Endometrial microvascular endothelial cells (primary cell): Measurements from ENCODE around the gene SKOR1. TPM values are rescaled to one million over a fixed set of nuclear protein-coding genes. Genes with fewer than 3 reads are reported as not detected.

ENCODE experiments used
- in situ Hi-C: cut with HindIII; loops from 2 replicates; pipeline ENCODE4 v1.10.0; 2017; ENCODE audit warnings: low sequenced_read_pairs, low pct_unique_long_range_greater_than_20kb; ENCODE audit errors: inconsistent ontology term
- total RNA-seq: library from RNA; depleted of rRNA; stranded (reverse); fragments of >200 nt; gene quantifications from one replicate; pipeline ENCODE4 v1.2.3, GENCODE V29; 2015; ENCODE audit errors: inconsistent ontology term

Gene SKOR1
- total RNA-seq, 1 donor from 2014 or later = not detected

GRCh38 chr15:67794832-67795574, 30.3 kb upstream of the SKOR1 start:
- in situ Hi-C loops = no loop called here

- in situ Hi-C loops = no loop called here
Measured at GRCh38 chr15:67796196-67797127, 28.8 kb upstream of the SKOR1 start.

DNA sequence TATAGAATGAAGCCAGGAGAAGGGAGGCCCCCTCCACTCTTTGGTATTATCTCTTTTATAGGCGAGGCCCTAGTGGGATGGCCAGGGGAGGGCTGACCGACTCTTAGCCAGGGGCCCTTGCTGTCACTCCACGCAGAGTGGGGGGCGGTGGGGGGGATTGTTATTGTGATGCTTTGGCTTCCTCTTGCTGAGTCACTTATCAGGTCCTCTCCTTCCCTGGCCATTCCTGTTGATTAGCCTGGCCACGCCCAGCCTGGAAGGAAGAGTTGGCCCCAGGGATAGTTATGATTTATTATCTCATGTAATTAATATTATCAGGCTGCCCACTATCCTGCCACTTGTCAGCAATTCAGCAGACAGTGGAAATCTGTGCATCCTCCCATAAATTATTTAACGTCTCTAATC, 25.5 kb upstream of the SKOR1 start:
- in situ Hi-C loops = no loop called here

DNA sequence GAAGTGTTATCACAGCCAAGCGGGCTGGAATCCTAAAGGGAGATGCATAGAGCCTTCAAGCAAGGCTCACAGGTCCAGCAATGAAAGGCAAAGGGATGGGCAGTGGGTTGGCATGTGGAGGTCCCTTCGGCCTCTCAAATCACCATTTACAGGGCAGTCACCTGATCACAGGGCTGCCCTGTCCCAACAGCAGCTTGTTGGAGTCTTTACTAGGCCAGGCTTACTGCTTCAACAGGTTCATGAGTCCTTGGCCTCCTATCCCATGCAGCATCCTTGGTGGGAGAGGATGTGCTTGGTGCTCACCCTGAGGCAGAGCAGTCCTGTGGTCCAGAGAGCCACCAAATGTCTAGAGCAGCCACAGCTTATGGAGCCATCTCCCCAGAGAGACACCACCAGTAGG, 24.2 kb upstream of the SKOR1 start:
- in situ Hi-C loops = no loop called here

GRCh38 chr15:67801926-67802914, 23.1 kb upstream of the SKOR1 start:
- in situ Hi-C loops = no loop called here

DNA sequence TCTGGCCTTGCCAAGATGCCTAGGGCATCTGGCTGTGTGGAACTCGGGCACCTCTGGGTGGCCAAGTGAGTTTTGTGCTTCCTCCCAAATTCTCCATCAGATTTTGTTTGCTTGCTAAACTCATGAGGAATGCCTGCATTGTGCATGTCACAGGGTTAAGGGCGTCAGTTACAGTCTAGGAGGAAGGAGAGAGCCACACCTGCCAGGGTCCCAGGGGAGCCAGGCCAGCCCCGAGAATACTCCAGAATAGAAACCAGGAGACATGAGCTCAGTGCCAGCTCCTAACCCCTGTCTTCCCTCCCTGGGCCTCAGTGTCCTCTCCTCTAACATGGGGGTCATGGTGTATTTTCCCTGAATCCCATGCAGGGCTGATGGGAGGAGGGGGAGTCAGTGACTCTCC, 22.0 kb upstream of the SKOR1 start:
- in situ Hi-C loops = no loop called here

DNA sequence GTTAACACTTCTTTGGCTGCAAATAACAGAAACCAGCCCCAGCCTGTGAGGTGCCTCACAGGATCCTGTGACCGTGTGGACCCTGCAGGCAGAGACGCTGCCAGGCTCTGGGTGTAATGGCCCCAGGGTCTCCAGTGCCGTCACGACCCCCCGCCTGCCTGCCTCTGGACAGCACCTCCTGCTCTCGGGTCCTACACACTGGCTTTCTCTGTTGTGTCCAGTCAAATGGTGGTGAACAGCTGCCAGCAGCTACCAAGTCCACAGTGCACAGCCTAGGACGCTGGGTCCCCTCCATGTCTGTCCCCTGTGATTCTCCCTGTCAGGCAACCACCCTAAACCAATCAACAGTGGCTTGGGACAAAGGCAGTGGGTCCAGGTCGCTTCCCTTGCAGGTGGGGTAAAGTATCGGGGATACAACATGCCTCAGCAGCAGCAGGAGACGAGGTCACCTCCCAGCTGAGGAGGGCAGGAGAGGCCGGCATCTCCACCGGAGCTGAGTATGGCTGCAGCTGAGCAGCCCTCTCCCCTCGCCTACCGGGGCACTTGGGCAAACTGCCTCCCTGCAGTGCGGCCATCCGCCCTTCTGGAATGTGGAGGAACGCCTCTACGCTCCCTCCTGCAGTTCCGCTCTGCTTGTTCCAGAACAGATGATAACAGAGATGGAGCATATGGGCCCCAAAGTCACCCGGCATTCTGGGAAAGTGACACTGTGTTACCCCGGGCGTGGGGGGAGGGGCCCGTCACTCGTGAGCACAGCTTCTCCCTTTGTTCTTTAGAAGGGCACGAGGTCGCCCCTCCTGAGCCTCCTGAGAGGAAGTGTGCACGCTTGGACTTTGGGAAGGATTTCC, 21.1 kb upstream of the SKOR1 start:
- in situ Hi-C loops = no loop called here

- in situ Hi-C loops = no loop called here
Measured at GRCh38 chr15:67805008-67805665, 20.2 kb upstream of the SKOR1 start.

GRCh38 chr15:67805666-67806516, 19.4 kb upstream of the SKOR1 start:
- in situ Hi-C loops = no loop called here

GRCh38 chr15:67806536-67806935, 18.8 kb upstream of the SKOR1 start:
- in situ Hi-C loops = no loop called here

- in situ Hi-C loops = no loop called here
Measured at GRCh38 chr15:67807141-67807540, 18.2 kb upstream of the SKOR1 start.

DNA sequence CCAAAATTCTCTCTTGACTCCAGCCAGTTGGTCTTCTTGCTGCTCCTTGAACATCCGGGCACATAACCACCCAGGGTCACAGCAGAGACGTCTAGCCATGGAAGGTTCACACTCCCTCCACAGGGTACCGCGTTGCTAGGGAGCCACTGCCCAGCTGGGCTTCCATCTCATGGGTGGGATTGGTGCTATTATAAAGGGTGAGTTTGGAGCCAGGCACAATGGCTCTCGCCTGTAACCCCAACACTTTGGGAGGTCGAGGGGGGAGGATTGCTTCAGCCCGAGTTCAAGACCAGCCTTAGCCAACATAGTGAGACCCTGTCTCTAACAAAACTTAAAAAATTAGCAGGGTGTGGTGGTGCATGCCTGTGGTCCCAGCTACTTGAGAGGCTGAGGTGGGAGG, 17.5 kb upstream of the SKOR1 start:
- in situ Hi-C loops = no loop called here

DNA sequence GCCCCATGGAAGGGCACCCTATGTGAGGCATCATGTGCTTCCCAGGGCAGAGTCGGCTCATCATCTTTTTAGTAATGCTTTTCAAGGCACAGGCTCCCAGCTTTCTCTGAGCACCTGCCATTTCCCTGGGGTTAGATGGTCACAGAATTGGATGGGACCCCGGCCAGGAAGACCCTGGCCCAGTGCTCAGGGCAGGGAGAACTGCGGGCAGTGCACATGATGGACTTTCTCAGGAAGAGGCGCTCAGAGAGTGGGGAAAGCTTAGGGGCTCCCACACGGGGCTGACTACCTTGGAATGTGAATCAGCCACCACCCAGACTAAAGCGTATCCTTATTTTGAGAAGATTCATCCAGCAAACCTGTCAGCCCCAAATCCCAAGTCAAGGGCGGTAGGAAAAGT, 16.5 kb upstream of the SKOR1 start:
- in situ Hi-C loops = no loop called here

- in situ Hi-C loops = no loop called here
Measured at GRCh38 chr15:67809441-67809840, 15.9 kb upstream of the SKOR1 start.

DNA sequence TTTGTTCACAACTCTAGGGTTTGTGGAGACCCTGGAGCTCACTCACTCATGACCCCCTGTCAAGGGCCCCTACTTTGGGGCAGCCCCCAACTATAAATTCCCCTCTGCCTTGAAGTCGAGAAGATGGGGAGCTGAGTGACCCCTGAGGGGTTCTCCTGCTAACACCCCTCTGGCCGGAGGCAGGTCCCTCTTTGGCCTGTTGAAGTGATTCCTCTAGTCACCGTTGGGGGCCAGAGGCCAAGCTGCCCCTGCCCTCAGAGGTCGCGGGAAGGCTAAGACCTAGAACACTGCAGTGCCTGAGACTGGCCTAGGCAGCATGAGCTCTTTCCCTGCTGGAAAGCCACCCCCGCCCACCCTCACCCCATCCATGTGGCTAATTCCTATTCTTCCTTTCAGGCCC, 15.4 kb upstream of the SKOR1 start:
- in situ Hi-C loops = no loop called here

DNA sequence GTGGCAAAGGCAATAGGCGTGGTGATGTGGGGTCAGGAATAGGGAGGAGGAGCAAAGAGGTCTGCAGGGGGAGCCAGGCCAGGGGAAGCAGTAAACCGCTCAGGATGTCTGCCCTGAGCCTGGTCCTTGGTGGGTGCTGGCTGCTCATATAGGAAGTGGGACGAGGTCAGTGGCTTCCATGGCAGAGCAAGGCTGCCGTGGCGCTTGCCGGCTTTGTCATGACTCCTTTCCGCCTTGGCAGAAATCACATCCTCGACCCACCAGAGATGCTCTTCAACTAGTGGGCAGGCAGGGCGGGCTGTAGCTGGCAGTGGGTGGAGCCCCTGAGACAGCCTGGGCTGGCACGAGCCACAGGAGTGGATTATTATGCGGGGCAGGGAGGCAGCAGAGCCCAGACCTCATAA, 13.1 kb upstream of the SKOR1 start:
- in situ Hi-C loops = no loop called here

- in situ Hi-C loops = no loop called here
Measured at GRCh38 chr15:67813104-67813634, 12.1 kb upstream of the SKOR1 start.
